ENCODE data around the gene NOA1. TPM values are rescaled to one million over a fixed set of nuclear protein-coding genes. Genes with fewer than 3 reads are reported as not detected.

NOA1 gene
- total RNA-seq, 1 donor from 2014 or later: 14.5 TPM

- no peak for TF ChIP-seq CTCF (IDR thresholded peaks at IDR 0.05)
- Mint-ChIP-seq H3K9me3 (ENCODE audit: low read depth) (no peaks in the 10 kb centered on the region), H3K4me3 (ENCODE audit: unreplicated experiment) (peak overlapping the region; percentile 39), H3K27ac (ENCODE audit: unreplicated experiment) (peak overlapping the region; percentile 84), H3K27me3 (ENCODE audit: low read depth) (no peaks in the 10 kb centered on the region), H3K4me1 (ENCODE audit: low read depth) (peaks cover 51% of the 10 kb centered on the region), H3K36me3 (ENCODE audit: low read depth) (peaks cover 5% of the 10 kb centered on the region)
- DNase-seq (ENCODE audit: low spot score): no peak
Observed at GRCh38 chr4:56981795-56982201, 4.4 kb upstream of the NOA1 start.

GRCh38 chr4:56979421-56980072, 2.1 kb upstream of the NOA1 start:
- H3K4me1 Mint-ChIP-seq (ENCODE audit: low read depth): peaks cover 58% of the 10 kb centered on the region
- no peaks in the 10 kb centered on the region for H3K27me3 Mint-ChIP-seq (ENCODE audit: low read depth)
- no peaks in the 10 kb centered on the region for H3K9me3 Mint-ChIP-seq (ENCODE audit: low read depth)
- H3K36me3 Mint-ChIP-seq (ENCODE audit: low read depth): peaks cover 2% of the 10 kb centered on the region
- no peak for TF ChIP-seq CTCF (IDR thresholded peaks at IDR 0.05)
- no peak for DNase-seq (ENCODE audit: low spot score)
- peak overlapping the region; percentile 100 for H3K4me3 Mint-ChIP-seq (ENCODE audit: unreplicated experiment)
- peak overlapping the region; percentile 100 for H3K27ac Mint-ChIP-seq (ENCODE audit: unreplicated experiment)

- peaks cover under 1% of the 10 kb centered on the region for H3K36me3 Mint-ChIP-seq (ENCODE audit: low read depth)
- TF ChIP-seq CTCF (IDR thresholded peaks at IDR 0.05): no peak
- no peaks in the 10 kb centered on the region for H3K27me3 Mint-ChIP-seq (ENCODE audit: low read depth)
- DNase-seq (ENCODE audit: low spot score): no peak
- peak within 1 kb of the TSS; percentile 100 for H3K4me3 Mint-ChIP-seq (ENCODE audit: unreplicated experiment)
- H3K9me3 Mint-ChIP-seq (ENCODE audit: low read depth): no peaks in the 10 kb centered on the region
- peak within 1 kb of the TSS; percentile 100 for H3K27ac Mint-ChIP-seq (ENCODE audit: unreplicated experiment)
- peaks cover 58% of the 10 kb centered on the region for H3K4me1 Mint-ChIP-seq (ENCODE audit: low read depth)
Observed at GRCh38 chr4:56978750-56979303, 1.4 kb upstream of the NOA1 start, which contains the start of gene POLR2B. TSS of gene POLR2B (plus strand) at chr4:56978896. CDS start at chr4:56978986, 90 bp downstream.

- peaks cover 18% of the 10 kb centered on the region for H3K36me3 Mint-ChIP-seq (ENCODE audit: low read depth)
- H3K9me3 Mint-ChIP-seq (ENCODE audit: low read depth): peaks cover 4% of the 10 kb centered on the region
- H3K4me3 Mint-ChIP-seq (ENCODE audit: unreplicated experiment): peak overlapping the region; percentile 100
- no peaks in the 10 kb centered on the region for H3K27me3 Mint-ChIP-seq (ENCODE audit: low read depth)
- peaks cover 51% of the 10 kb centered on the region for H3K4me1 Mint-ChIP-seq (ENCODE audit: low read depth)
- TF ChIP-seq CTCF (IDR thresholded peaks at IDR 0.05): peak; percentile 55
- peak overlapping the region; percentile 100 for H3K27ac Mint-ChIP-seq (ENCODE audit: unreplicated experiment)
- peak; percentile 95 for DNase-seq (ENCODE audit: low spot score)
Observed at GRCh38 chr4:56976837-56977320, 527 bp downstream of the NOA1 start.

GRCh38 chr4:56976283-56976836, 1.0 kb downstream of the NOA1 start:
- no peaks in the 10 kb centered on the region for H3K27me3 Mint-ChIP-seq (ENCODE audit: low read depth)
- H3K27ac Mint-ChIP-seq (ENCODE audit: unreplicated experiment): peak overlapping the region; percentile 47
- H3K4me3 Mint-ChIP-seq (ENCODE audit: unreplicated experiment): peak overlapping the region; percentile 100
- H3K36me3 Mint-ChIP-seq (ENCODE audit: low read depth): peaks cover 21% of the 10 kb centered on the region
- no peak for DNase-seq (ENCODE audit: low spot score)
- peaks cover 4% of the 10 kb centered on the region for H3K9me3 Mint-ChIP-seq (ENCODE audit: low read depth)
- TF ChIP-seq CTCF (IDR thresholded peaks at IDR 0.05): no peak
- H3K4me1 Mint-ChIP-seq (ENCODE audit: low read depth): peaks cover 46% of the 10 kb centered on the region

All from chondrocyte (in vitro differentiated cells).